Ishikawa (cell line): ENCODE results near the gene SCN2B.

Experiments used
- CEBPB ChIP-seq: IDR thresholded peaks from 2 replicates; pipeline ENCODE4 v1.6.1; 2012
- CREB1 ChIP-seq: IDR thresholded peaks from 2 replicates; pipeline ENCODE4 v1.6.1; 2012; ENCODE audit warnings: low read depth
- EGR1 ChIP-seq: IDR thresholded peaks from 2 replicates; pipeline ENCODE4 v1.6.1; 2012
- EP300 ChIP-seq: IDR thresholded peaks from 2 replicates; pipeline ENCODE4 v1.6.1; 2012; ENCODE audit warnings: borderline replicate concordance
- FOXM1 ChIP-seq: IDR thresholded peaks from 2 replicates; pipeline ENCODE4 v1.6.1; 2012; ENCODE audit warnings: low read depth, borderline replicate concordance
- NFIC ChIP-seq: IDR thresholded peaks from 2 replicates; pipeline ENCODE4 v1.6.1; 2012
- RAD21 ChIP-seq: IDR thresholded peaks from 2 replicates; pipeline ENCODE4 v1.6.1; 2012; ENCODE audit warnings: low read depth
- TAF1 ChIP-seq: IDR thresholded peaks from 2 replicates; pipeline ENCODE4 v1.6.1; 2012; ENCODE audit warnings: low read depth, mild to moderate bottlenecking
- TCF12 ChIP-seq: IDR thresholded peaks from 2 replicates; pipeline ENCODE4 v1.6.1; 2012; ENCODE audit warnings: low read depth
- TEAD4 ChIP-seq: IDR thresholded peaks from 2 replicates; pipeline ENCODE4 v1.6.1; 2012
- YY1 ChIP-seq: IDR thresholded peaks from 2 replicates; pipeline ENCODE4 v1.6.1; 2012; ENCODE audit warnings: low read depth
- ZBTB7A ChIP-seq: IDR thresholded peaks from 2 replicates; pipeline ENCODE4 v1.6.1; 2012; ENCODE audit warnings: low read depth
- TF ChIP-seq, protein P1 (sequence below): IDR thresholded peaks from 2 replicates; pipeline ENCODE4 v1.6.1; 2012
- TF ChIP-seq, protein P2 (sequence below): IDR thresholded peaks from 2 replicates; pipeline ENCODE4 v1.6.1; 2012; ENCODE audit warnings: low read depth, mild to moderate bottlenecking

Gene SCN2B

DNA sequence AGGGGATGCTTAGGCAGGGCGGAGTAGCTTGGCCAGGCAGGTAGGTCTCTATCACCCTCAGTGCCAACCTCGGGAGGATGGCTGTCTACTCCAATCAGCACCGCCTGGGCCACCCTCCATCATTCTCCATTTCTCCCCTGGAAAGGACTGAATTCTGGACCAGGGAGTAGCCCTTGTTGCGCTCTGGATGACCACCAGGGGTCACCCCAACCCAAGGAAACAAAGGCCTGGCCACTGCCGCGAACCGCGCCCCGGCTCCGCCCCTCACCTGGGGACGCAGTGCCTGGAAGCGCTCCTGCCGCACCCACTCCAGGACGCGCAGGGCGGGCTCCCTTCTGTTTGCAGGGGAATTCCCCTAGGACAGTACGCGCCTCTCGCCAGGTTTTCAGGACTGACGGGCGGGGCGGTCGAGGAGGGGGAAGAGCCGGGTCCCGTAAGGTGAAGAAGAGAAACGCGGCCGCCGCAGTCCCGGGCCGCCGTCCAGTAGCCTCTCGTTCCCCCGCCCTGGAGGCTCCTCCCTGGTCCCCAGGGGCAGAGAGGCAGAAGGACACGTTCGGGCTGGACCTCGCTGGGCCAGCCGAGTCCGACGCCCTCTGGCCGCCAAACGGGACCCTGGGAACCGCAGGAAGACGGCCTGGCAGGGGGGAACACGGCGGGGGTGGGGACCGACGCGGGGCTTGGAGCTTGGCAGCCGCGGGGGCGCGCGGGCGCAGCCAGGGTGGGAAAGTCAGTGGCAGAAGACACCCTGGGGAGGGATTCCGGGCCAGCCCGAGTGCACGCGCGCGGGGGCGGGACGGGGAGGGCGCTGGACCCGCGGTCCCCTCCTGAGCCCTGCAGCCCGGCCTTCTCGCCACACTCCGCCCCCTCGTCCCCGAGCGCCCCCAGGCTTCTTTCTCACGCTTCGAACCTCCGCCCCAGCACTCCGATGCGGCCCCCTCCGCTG is 30.9 kb downstream of the SCN2B start:
- 0 out of 2 replicates have a peak, but pooled peaks have one; percentile 35 for TF ChIP-seq YY1
- peak; percentile 44; the same call in 1 of the 2 replicates for TF ChIP-seq TCF12
- TF ChIP-seq CREB1, result no peak
- peak; percentile 96 for TF ChIP-seq RAD21
- TF ChIP-seq EGR1, result peak; percentile 44; the same call in 1 of the 2 replicates
- TF ChIP-seq, protein P1, sequence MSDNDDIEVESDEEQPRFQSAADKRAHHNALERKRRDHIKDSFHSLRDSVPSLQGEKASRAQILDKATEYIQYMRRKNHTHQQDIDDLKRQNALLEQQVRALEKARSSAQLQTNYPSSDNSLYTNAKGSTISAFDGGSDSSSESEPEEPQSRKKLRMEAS, result peak; percentile 39; the same call in 1 of the 2 replicates
- TF ChIP-seq CEBPB, result no peak
- TF ChIP-seq EP300, result peak; percentile 27; the same call in 1 of the 2 replicates

DNA sequence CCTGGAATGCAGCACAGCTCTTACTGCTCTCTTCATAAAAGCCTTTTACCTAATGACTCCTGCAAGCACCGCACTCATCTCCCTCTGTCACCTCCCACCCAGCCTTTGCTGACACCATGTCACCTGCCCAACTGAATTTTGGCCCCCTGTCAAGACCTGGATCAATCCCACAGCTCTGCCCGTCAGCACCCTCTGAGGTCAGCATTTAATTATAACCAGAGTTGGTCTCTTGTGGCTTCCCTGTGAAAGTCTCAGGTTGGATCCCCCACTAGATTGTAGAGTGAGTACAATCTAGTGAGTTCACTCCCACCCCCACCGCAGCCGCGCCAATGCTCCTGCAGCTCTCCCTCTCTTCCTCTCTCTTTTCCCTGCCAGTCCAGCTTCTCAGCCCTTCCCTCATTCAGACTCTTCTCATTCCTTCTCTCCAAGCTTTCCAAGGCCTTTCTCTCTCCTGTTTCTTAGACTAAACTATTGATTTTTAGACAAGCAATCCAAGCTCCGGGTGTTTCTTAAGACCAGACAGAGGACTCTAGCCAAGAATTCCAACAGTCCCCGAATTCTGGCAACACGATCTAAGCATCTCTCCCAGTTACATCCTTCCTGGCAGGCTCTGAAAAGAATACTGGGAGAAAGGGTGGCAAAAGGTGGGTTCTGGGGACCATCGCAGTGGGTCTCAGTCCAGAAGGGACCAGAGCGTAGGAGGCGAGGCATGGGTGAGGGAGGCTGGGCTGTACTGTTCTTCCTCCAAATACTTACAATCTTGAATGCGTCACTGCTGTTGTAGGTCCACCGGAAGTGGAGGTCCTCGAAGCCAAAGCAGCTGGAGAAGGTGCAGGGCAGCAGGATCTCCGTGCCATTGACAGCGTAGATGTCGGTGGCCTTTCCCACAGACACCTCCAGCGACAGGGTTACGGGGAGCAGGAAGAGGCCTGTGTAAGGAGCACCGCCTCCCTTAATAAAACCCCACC is 31.9 kb downstream of the SCN2B start:
- TF ChIP-seq EP300, result no peak
- TF ChIP-seq CREB1, result no peak
- TF ChIP-seq ZBTB7A, result no peak
- TF ChIP-seq YY1, result no peak
- no peak for TF ChIP-seq NFIC
- no peak for TF ChIP-seq EGR1
- TF ChIP-seq TAF1, result no peak
- TF ChIP-seq, protein P1, result no peak
- TF ChIP-seq FOXM1, result no peak
- no peak for TF ChIP-seq TCF12
- TF ChIP-seq, protein P2, sequence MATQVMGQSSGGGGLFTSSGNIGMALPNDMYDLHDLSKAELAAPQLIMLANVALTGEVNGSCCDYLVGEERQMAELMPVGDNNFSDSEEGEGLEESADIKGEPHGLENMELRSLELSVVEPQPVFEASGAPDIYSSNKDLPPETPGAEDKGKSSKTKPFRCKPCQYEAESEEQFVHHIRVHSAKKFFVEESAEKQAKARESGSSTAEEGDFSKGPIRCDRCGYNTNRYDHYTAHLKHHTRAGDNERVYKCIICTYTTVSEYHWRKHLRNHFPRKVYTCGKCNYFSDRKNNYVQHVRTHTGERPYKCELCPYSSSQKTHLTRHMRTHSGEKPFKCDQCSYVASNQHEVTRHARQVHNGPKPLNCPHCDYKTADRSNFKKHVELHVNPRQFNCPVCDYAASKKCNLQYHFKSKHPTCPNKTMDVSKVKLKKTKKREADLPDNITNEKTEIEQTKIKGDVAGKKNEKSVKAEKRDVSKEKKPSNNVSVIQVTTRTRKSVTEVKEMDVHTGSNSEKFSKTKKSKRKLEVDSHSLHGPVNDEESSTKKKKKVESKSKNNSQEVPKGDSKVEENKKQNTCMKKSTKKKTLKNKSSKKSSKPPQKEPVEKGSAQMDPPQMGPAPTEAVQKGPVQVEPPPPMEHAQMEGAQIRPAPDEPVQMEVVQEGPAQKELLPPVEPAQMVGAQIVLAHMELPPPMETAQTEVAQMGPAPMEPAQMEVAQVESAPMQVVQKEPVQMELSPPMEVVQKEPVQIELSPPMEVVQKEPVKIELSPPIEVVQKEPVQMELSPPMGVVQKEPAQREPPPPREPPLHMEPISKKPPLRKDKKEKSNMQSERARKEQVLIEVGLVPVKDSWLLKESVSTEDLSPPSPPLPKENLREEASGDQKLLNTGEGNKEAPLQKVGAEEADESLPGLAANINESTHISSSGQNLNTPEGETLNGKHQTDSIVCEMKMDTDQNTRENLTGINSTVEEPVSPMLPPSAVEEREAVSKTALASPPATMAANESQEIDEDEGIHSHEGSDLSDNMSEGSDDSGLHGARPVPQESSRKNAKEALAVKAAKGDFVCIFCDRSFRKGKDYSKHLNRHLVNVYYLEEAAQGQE, result no peak
- TF ChIP-seq CEBPB, result no peak
- TF ChIP-seq TEAD4, result no peak

DNA sequence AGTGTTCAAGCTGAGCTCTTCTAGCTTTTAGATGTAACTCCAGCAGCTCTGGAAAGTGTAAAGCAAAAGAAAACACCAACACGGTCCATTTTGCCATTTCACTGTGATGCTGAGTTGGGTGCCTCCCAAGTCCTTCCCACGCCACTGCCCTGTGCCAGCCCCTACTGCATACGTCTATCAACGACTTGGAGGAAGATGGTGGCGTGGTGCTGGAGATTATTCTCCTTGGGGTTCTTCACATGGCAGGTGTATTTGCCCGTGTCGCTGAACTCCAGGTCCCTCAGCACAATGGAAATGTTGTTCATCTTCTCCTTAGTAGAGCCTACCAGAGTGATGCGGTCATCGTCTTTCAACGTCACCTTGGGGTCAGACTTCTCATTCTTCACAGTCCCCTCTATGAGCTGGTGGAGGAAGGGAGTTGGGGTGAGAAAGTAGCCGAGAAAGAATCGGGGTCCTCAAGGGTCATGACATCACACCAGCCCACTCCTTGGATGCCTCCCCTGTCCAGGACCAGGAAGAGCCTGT is 32.7 kb downstream of the SCN2B start:
- TF ChIP-seq TCF12 (no peak), CREB1 (no peak), NFIC (no peak), RAD21 (no peak), EGR1 (no peak), TAF1 (no peak)
- TF ChIP-seq, protein P2, result no peak

DNA sequence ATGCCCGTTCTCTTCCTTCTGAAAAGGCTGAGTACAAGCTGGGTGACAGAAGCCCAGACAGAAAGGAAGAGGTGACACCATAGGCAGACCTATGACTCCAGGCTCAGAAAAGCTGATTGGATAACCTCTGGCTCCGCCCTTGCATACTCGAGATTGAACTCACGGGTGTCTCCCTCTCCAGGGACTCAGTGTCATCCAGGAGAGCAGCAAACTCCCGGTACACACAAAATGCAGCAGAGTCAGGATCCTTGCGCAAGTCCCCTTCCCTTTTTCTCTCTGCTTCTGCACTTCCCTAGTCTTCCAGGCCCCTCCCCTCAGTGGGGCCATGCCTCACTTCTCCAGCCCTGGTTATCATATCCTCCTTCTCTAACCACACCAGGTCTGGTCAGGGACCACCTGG is 33.6 kb downstream of the SCN2B start:
- no peak for TF ChIP-seq NFIC
- TF ChIP-seq EGR1, result no peak
- no peak for TF ChIP-seq TCF12
- no peak for TF ChIP-seq ZBTB7A
- TF ChIP-seq, protein P1, result no peak
- no peak for TF ChIP-seq CREB1
- no peak for TF ChIP-seq TEAD4
- TF ChIP-seq FOXM1, result no peak

DNA sequence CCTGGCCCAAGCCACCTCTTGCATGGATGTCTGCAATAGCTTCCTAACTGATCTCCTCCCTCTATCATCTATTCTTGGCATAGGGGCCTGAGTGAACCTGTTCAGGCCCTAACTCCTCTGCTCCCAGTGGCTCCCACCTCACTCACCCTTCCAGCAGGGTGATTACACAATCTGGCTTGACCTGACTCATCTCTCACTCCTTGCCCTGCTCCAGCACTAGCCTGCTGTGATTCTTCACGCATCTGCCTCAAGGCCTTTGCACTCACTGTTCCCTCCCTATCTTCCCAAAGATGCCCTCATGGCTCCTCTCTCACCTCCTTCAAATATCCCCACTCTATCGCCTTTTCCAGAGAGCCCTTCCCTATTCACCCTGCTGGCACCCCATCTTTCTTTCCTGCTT is 34.4 kb downstream of the SCN2B start:
- TF ChIP-seq CEBPB (0 out of 2 replicates have a peak, but pooled peaks have one; percentile 28), FOXM1 (no peak)

DNA sequence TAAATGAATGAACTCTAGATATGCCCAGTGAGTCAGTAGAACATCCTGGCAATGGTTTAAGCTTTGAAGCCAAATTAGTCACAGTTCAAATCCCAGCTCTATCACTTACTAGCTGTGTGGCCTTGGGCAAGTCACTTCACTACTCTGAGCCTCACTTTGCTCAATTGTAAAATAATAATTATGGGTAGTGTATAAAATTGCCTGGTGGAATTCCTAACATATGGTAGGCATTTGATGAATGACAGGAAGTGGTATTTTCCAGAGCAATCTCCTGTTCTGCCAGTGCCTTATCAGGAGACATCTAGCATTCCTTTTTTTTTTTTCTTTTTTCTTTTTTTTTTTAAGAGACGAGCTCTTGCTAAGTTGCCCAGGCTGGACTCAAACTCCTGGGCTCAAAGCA is 36.9 kb downstream of the SCN2B start:
- TF ChIP-seq, protein P2, result no peak
- TF ChIP-seq TCF12, result no peak
- no peak for TF ChIP-seq YY1
- TF ChIP-seq RAD21, result no peak
- TF ChIP-seq CEBPB, result no peak
- no peak for TF ChIP-seq CREB1
- TF ChIP-seq TEAD4, result no peak
